ENCODE measurements around the gene SPATA18. TPM values are rescaled to one million over a fixed set of nuclear protein-coding genes. Genes with fewer than 3 reads are reported as not detected.

The SPATA18 gene
- total RNA-seq, 2 donors from 2014 or later = 1.4 to 3.3 TPM

- H3K36me3 Mint-ChIP-seq (ENCODE audit: low read depth) = no peaks in the 10 kb centered on the region
- H3K27me3 ChIP-seq (ENCODE audit: control insufficient read depth, insufficient read depth, low read length, poor library complexity, severe bottlenecking) = no peaks in the 10 kb centered on the region
- DNase-seq = peak; percentile 66
- no peaks in the 10 kb centered on the region for H3K4me1 ChIP-seq (ENCODE audit: control insufficient read depth, insufficient read depth, low read length)
- H3K9me3 Mint-ChIP-seq = no peaks in the 10 kb centered on the region
- no peaks in the 10 kb centered on the region for H3K9me3 ChIP-seq (ENCODE audit: control insufficient read depth, low read length)
- no peaks in the 10 kb centered on the region for H3K4me1 Mint-ChIP-seq
- H3K27ac ChIP-seq (ENCODE audit: low read depth, low read length) = no peak overlapping the region
- H3K36me3 ChIP-seq (ENCODE audit: control insufficient read depth, insufficient read depth, low read length) = no peaks in the 10 kb centered on the region
- 65 to 67% methylated on average over 1 of the region's 1 CpG for WGBS, 2 experiments (ENCODE audit: insufficient coverage in 1 of 2, insufficient read length in 1 of 2)
- H3K4me3 Mint-ChIP-seq = no peak overlapping the region
- H3K27ac Mint-ChIP-seq = no peak overlapping the region
- TF ChIP-seq CTCF (conservative IDR thresholded peaks at IDR 0.05) = peak; percentile 84
- no peak overlapping the region for H3K9ac ChIP-seq (ENCODE audit: extremely low read depth, low read length, poor library complexity, severe bottlenecking)
- H3K4me3 ChIP-seq (ENCODE audit: low read length) = no peak overlapping the region
- H3K27me3 Mint-ChIP-seq (ENCODE audit: insufficient read depth) = no peaks in the 10 kb centered on the region
Observed at GRCh38 chr4:52103319-52103718, 52.2 kb downstream of the SPATA18 start.

DNA sequence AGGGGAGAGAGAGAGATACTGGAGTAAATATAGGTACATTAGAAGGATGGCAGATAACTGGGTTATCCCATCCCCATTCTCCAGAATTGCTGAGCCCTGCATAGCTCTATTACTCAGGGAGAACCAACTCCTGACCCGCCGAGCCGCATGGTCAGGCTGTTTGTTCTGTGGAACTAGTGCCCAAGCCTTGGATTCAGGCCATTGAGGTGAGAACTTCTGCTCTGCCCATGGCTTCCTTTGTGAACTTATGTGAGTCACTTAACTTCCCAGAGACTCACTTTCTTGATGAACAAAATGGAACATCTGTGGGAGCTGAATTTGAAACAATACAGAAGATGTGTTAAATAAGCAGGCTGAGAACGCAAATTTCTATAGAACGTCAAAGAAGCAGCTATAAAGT is 54.2 kb downstream of the SPATA18 start:
- no peak for TF ChIP-seq CTCF (conservative IDR thresholded peaks at IDR 0.05)
- H3K4me3 ChIP-seq (ENCODE audit: low read length) = no peak overlapping the region
- no peak for DNase-seq
- H3K27me3 ChIP-seq (ENCODE audit: control insufficient read depth, insufficient read depth, low read length, poor library complexity, severe bottlenecking) = no peaks in the 10 kb centered on the region
- H3K27me3 Mint-ChIP-seq (ENCODE audit: insufficient read depth) = no peaks in the 10 kb centered on the region
- H3K36me3 ChIP-seq (ENCODE audit: control insufficient read depth, insufficient read depth, low read length) = no peaks in the 10 kb centered on the region
- no peak overlapping the region for H3K27ac ChIP-seq (ENCODE audit: low read depth, low read length)
- H3K9me3 Mint-ChIP-seq = no peaks in the 10 kb centered on the region
- H3K9ac ChIP-seq (ENCODE audit: extremely low read depth, low read length, poor library complexity, severe bottlenecking) = no peak overlapping the region
- no peaks in the 10 kb centered on the region for H3K9me3 ChIP-seq (ENCODE audit: control insufficient read depth, low read length)
- H3K27ac Mint-ChIP-seq = no peak overlapping the region
- no peaks in the 10 kb centered on the region for H3K4me1 ChIP-seq (ENCODE audit: control insufficient read depth, insufficient read depth, low read length)
- no peak overlapping the region for H3K4me3 Mint-ChIP-seq
- WGBS, 2 experiments (ENCODE audit: insufficient coverage in 1 of 2, insufficient read length in 1 of 2) = 88 to 92% methylated on average over 3 to 5 of the region's 5 CpGs
- H3K36me3 Mint-ChIP-seq (ENCODE audit: low read depth) = no peaks in the 10 kb centered on the region
- H3K4me1 Mint-ChIP-seq = no peaks in the 10 kb centered on the region

GRCh38 chr4:52106191-52106590 is 55.1 kb downstream of the SPATA18 start:
- H3K27ac Mint-ChIP-seq = no peak overlapping the region
- TF ChIP-seq CTCF (conservative IDR thresholded peaks at IDR 0.05) = no peak
- WGBS, 2 experiments (ENCODE audit: insufficient coverage in 1 of 2, insufficient read length in 1 of 2) = 70% methylated on average over 1 of the region's 1 CpG; no CpG with 5 or more reads in 1 of the 2 experiments
- Histone ChIP-seq H3K27ac (ENCODE audit: low read depth, low read length) (peak overlapping the region; percentile 27), H3K36me3 (ENCODE audit: control insufficient read depth, insufficient read depth, low read length) (no peaks in the 10 kb centered on the region), H3K4me3 (ENCODE audit: low read length) (no peak overlapping the region), H3K9me3 (ENCODE audit: control insufficient read depth, low read length) (no peaks in the 10 kb centered on the region), H3K27me3 (ENCODE audit: control insufficient read depth, insufficient read depth, low read length, poor library complexity, severe bottlenecking) (no peaks in the 10 kb centered on the region), H3K4me1 (ENCODE audit: control insufficient read depth, insufficient read depth, low read length) (no peaks in the 10 kb centered on the region), H3K9ac (ENCODE audit: extremely low read depth, low read length, poor library complexity, severe bottlenecking) (no peak overlapping the region)
- no peaks in the 10 kb centered on the region for H3K4me1 Mint-ChIP-seq
- H3K4me3 Mint-ChIP-seq = no peak overlapping the region
- no peaks in the 10 kb centered on the region for H3K9me3 Mint-ChIP-seq
- no peaks in the 10 kb centered on the region for H3K36me3 Mint-ChIP-seq (ENCODE audit: low read depth)
- no peaks in the 10 kb centered on the region for H3K27me3 Mint-ChIP-seq (ENCODE audit: insufficient read depth)
- no peak for DNase-seq
